H1 (cell line): ENCODE results near the gene STAT3. TPM values are rescaled to one million over a fixed set of nuclear protein-coding genes. Genes with fewer than 3 reads are reported as not detected.
"Not testable (repeated sequence)": the region's sequence is repeated elsewhere in the genome, so short reads cannot be mapped to it uniquely, and the experiment has no call there.

ENCODE experiments used
- CTCF ChIA-PET: fragments of 300-600 bp; sonication (Branson Sonifier 250); formaldehyde crosslinking; loops from one replicate; lab custom pipeline; 2021; ENCODE audit not compliant: partially characterized antibody; lab: Charles Lee
- POLR2A ChIA-PET: fragments of 300-600 bp; sonication (Branson Sonifier 250); formaldehyde crosslinking; loops from one replicate; lab custom pipeline; 2021; ENCODE audit warnings: inconsistent platforms; ENCODE audit not compliant: partially characterized antibody; lab: Charles Lee
- DNase-seq, 2 experiments: peaks; one replicate each; pipeline versions ENCODE4 v3.0.0 to v3.0.0-alpha.2; 2010 to 2022; ENCODE audit warnings: low spot score in 2 of 2, low read depth in 1 of 2, mixed read lengths in 1 of 2
- FAIRE-seq: peaks from 2 replicates; lab custom pipeline; 2011; peaks lifted over from hg19 to GRCh38; lab: Jason Lieb, UNC
- H2AFZ ChIP-seq: 2 replicates; pipeline ENCODE4 v1.8.1; 2012; ENCODE audit warnings: low read length, inconsistent platforms
- H2AK5ac ChIP-seq: 2 replicates; pipeline ENCODE4 v1.6.1; 2013; ENCODE audit warnings: low read depth, low read length
- H2BK120ac ChIP-seq: replicated peaks from 2 replicates; pipeline ENCODE3; 2013; ENCODE audit warnings: low read depth, low read length, inconsistent platforms
- H2BK12ac ChIP-seq: 2 replicates; pipeline ENCODE4 v1.6.1; 2013; ENCODE audit warnings: low read depth, low read length
- H2BK15ac ChIP-seq: 2 replicates; pipeline ENCODE4 v1.6.1; 2013; ENCODE audit warnings: low read length
- H2BK20ac ChIP-seq: 2 replicates; pipeline ENCODE4 v1.6.1; 2013; ENCODE audit warnings: low read length
- H2BK5ac ChIP-seq: 2 replicates; pipeline ENCODE4 v1.6.1; 2013; ENCODE audit warnings: low read depth, low read length
- H3K14ac ChIP-seq: 2 replicates; pipeline ENCODE4 v1.6.1; 2013; ENCODE audit warnings: inconsistent platforms; ENCODE audit not compliant: insufficient read length
- H3K18ac ChIP-seq: 2 replicates; pipeline ENCODE4 v1.6.1; 2013; ENCODE audit warnings: low read length; ENCODE audit errors: extremely low read depth
- H3K23ac ChIP-seq: 2 replicates; pipeline ENCODE4 v1.6.1; 2013; ENCODE audit warnings: inconsistent platforms; ENCODE audit not compliant: insufficient read length
- H3K23me2 ChIP-seq: 2 replicates; pipeline ENCODE4 v1.6.1; 2013; ENCODE audit warnings: low read depth, low read length
- H3K27ac ChIP-seq: 2 replicates; pipeline ENCODE4 v1.6.1; 2011; ENCODE audit warnings: low read depth, low read length, inconsistent platforms
- H3K27me3 ChIP-seq, 4 experiments: replicated peaks in 1 of 4; 1 replicate in 1 of 4; 2 replicates in 3 of 4; pipeline versions ENCODE4 v1.6.1 to v1.8.1; 2011 to 2013; ENCODE audit warnings: low read length in 3 of 4, mild to moderate bottlenecking in 3 of 4, inconsistent platforms in 2 of 4, mixed read lengths in 2 of 4, moderate library complexity in 1 of 4; ENCODE audit not compliant: control insufficient read depth in 3 of 4, insufficient read depth in 3 of 4; ENCODE audit errors: extremely low read depth in 1 of 4
- H3K36me3 ChIP-seq, 4 experiments: 2 replicates each; pipeline versions ENCODE4 v1.6.1 to v1.8.1; 2011 to 2013; ENCODE audit warnings: mild to moderate bottlenecking in 4 of 4, low read length in 3 of 4, moderate library complexity in 2 of 4, control low read depth in 1 of 4, inconsistent platforms in 1 of 4; ENCODE audit not compliant: insufficient read depth in 4 of 4, control insufficient read depth in 2 of 4
- H3K4ac ChIP-seq: replicated peaks from 2 replicates; pipeline ENCODE3; 2013; ENCODE audit warnings: low read length, low read depth, mixed read lengths, inconsistent platforms; ENCODE audit not compliant: insufficient read length
- H3K4me1 ChIP-seq, 4 experiments: replicated peaks in 1 of 4; 1 replicate in 1 of 4; 2 replicates in 3 of 4; pipeline versions ENCODE4 v1.6.1 to v1.8.1; 2011 to 2013; ENCODE audit warnings: low read length in 3 of 4, inconsistent platforms in 2 of 4, mixed read lengths in 1 of 4; ENCODE audit not compliant: insufficient read depth in 4 of 4, control insufficient read depth in 3 of 4
- H3K4me2 ChIP-seq, 2 experiments: 2 replicates each; pipeline versions ENCODE4 v1.6.1 to v1.8.1; 2011 to 2013; ENCODE audit warnings: low read depth in 2 of 2, low read length in 2 of 2, control low read depth in 1 of 2, inconsistent platforms in 1 of 2, mild to moderate bottlenecking in 1 of 2; ENCODE audit not compliant: insufficient read depth in 1 of 2
- H3K4me3 ChIP-seq, 4 experiments: fragments of 200-600, 300-600 bp in 1 of 4; sonication (generic), shearing (Covaris generic), sonication (Bioruptor Twin) in 1 of 4; 2 replicates each; pipeline versions ENCODE4 v1.5.1 to v1.8.1; 2011 to 2016; ENCODE audit warnings: low read length in 4 of 4, low read depth in 3 of 4, control low read depth in 2 of 4, inconsistent platforms in 2 of 4, mild to moderate bottlenecking in 2 of 4, mixed read lengths in 1 of 4, moderate library complexity in 1 of 4; ENCODE audit not compliant: insufficient read depth in 2 of 4; ENCODE audit errors: extremely low read depth in 1 of 4
- H3K56ac ChIP-seq: replicated peaks from 2 replicates; pipeline ENCODE3; 2013; ENCODE audit warnings: low read depth, mild to moderate bottlenecking, mixed read lengths, low read length, inconsistent platforms; ENCODE audit not compliant: insufficient read length
- H3K79me1 ChIP-seq: 2 replicates; pipeline ENCODE4 v1.6.1; 2013; ENCODE audit warnings: low read depth, low read length, control low read depth
- H3K79me2 ChIP-seq, 2 experiments: 2 replicates each; pipeline versions ENCODE4 v1.6.1 to v1.8.1; 2012 to 2013; ENCODE audit warnings: low read length in 2 of 2, mild to moderate bottlenecking in 2 of 2, inconsistent platforms in 1 of 2; ENCODE audit not compliant: insufficient read depth in 2 of 2, control insufficient read depth in 1 of 2
- H3K9ac ChIP-seq, 4 experiments: replicated peaks in 1 of 4; 1 replicate in 1 of 4; 2 replicates in 3 of 4; pipeline versions ENCODE4 v1.6.1 to v1.8.1; 2011 to 2013; ENCODE audit warnings: low read depth in 3 of 4, low read length in 3 of 4, control low read depth in 2 of 4, mild to moderate bottlenecking in 2 of 4, moderate library complexity in 2 of 4, inconsistent platforms in 1 of 4; ENCODE audit errors: extremely low read depth in 1 of 4
- H3K9me3 ChIP-seq, 2 experiments: 2 replicates each; pipeline versions ENCODE4 v1.6.1 to v1.8.1; 2012 to 2013; ENCODE audit warnings: mild to moderate bottlenecking in 2 of 2, moderate library complexity in 2 of 2, control low read depth in 1 of 2, inconsistent platforms in 1 of 2, low read depth in 1 of 2, low read length in 1 of 2, mixed read lengths in 1 of 2; ENCODE audit not compliant: insufficient read depth in 2 of 2
- H4K20me1 ChIP-seq, 2 experiments: replicated peaks in 1 of 2; 2 replicates each; pipeline versions ENCODE3 to v1.8.1; 2011 to 2013; ENCODE audit warnings: inconsistent platforms in 2 of 2, low read length in 2 of 2, mild to moderate bottlenecking in 1 of 2; ENCODE audit not compliant: insufficient read depth in 2 of 2, control insufficient read depth in 1 of 2
- H4K5ac ChIP-seq: 2 replicates; pipeline ENCODE4 v1.6.1; 2013; ENCODE audit warnings: low read length, low read depth, mixed read lengths, inconsistent platforms; ENCODE audit not compliant: insufficient read length
- H4K8ac ChIP-seq: 2 replicates; pipeline ENCODE4 v1.8.0; 2013; ENCODE audit warnings: mild to moderate bottlenecking, moderate library complexity, low read length, inconsistent platforms; ENCODE audit not compliant: insufficient read depth; ENCODE audit errors: extremely low read depth
- H4K91ac ChIP-seq: replicated peaks from 2 replicates; pipeline ENCODE3; 2013; ENCODE audit warnings: low read length, mixed read lengths, inconsistent platforms; ENCODE audit not compliant: insufficient read length
- WGBS, 2 experiments: shearing (Covaris generic) in 1 of 2; methylation state at CpG; one replicate each; pipeline versions ENCODE4 v1.1.6 to v1.1.7; 2013 to 2015; ENCODE audit warnings: low lambda C conversion rate in 2 of 2, mixed read lengths in 2 of 2, inconsistent platforms in 1 of 2, low coverage in 1 of 2, missing lambda C conversion rate in 1 of 2; ENCODE audit not compliant: insufficient replicate concordance in 2 of 2, insufficient coverage in 1 of 2, insufficient read length in 1 of 2; ENCODE audit errors: extremely low coverage in 1 of 2, missing lambda C conversion rate in 1 of 2; 5-methylcytosine and 5-hydroxymethylcytosine counted together
- polyA plus RNA-seq, 7 experiments: library from polyadenylated mRNA; depleted of rRNA in 3 of 7; stranded (reverse) in 5 of 7; unstranded in 2 of 7; fragments of >200 nt in 5 of 7; fragments of 200-250 nt in 2 of 7; gene quantifications; 1 replicate in 5 of 7; 2 replicates in 1 of 7; 4 replicates in 1 of 7; pipeline versions ENCODE4 v1.2.1 to v1.2.3, GENCODE V29; 2011 to 2013; ENCODE audit warnings: missing spikeins in 2 of 7, mixed read lengths in 2 of 7
- total RNA-seq: library from RNA; stranded (reverse); fragmentation: NEBNext Ultra II Directional; extraction: Animal tissue kit (Norgen Biotek cat#: 25700); gene quantifications from 2 replicates; pipeline ENCODE4 v1.2.1, GENCODE V29; 2021

STAT3 gene
- total and polyA plus RNA-seq, 2 of the 8 experiments (the other 6 are each of a cell fraction or from before 2014, with no cell fraction given), result 38.4 to 94.1 TPM

- not testable (repeated sequence) for H3K14ac ChIP-seq, H2BK15ac ChIP-seq, H2BK12ac ChIP-seq, H2AK5ac ChIP-seq, H4K91ac ChIP-seq, H3K56ac ChIP-seq, H2AFZ ChIP-seq, FAIRE-seq, H2BK5ac ChIP-seq, H2BK20ac ChIP-seq, H3K23ac ChIP-seq, H3K27ac ChIP-seq, H3K4me3 ChIP-seq, DNase-seq, H4K5ac ChIP-seq, H4K8ac ChIP-seq, H2BK120ac ChIP-seq, H3K9me3 ChIP-seq, H3K4ac ChIP-seq, H3K9ac ChIP-seq, H3K23me2 ChIP-seq, H3K27me3 ChIP-seq, H3K36me3 ChIP-seq, H3K18ac ChIP-seq
- Histone ChIP-seq H3K79me1 (peaks cover 23% of the 10 kb centered on the region), H4K20me1 (peaks cover 12 to 29% of the 10 kb centered on the region in 2 experiments), H3K4me1 (peaks cover 4 to 23% (median 18%) of the 10 kb centered on the region in 4 experiments; a peak in 6 of 7 replicates), H3K79me2 (peaks cover 18 to 93% of the 10 kb centered on the region in 2 experiments), H3K4me2 (peak overlapping the region; percentile 1 to 43; a peak in 1 of 4 replicates)
- ChIA-PET CTCF (interaction anchor here (0.6 to 2.2 kb wide), 7 partner anchors 22 to 144 kb away, joined by 3 to 5 read pairs (median 3); partner anchors contain the start of genes CAVIN1 and STAT3), POLR2A (interaction anchor here (1.2 to 2.5 kb wide), 3 partner anchors 13 to 37 kb away, joined by 3 to 6 read pairs (median 4); partner anchors contain the start of gene STAT3)
- WGBS, 2 experiments, result 82% methylated on average over 13 of the region's 13 CpGs; no CpG with 5 or more reads in 1 of the 2 experiments
Observed at GRCh38 chr17:42366176-42367023, 21.8 kb downstream of the STAT3 start.
